ENCODE results near the gene NAV3.
"Not testable (repeated sequence)": the region's sequence is repeated elsewhere in the genome, so short reads cannot be mapped to it uniquely, and the experiment has no call there.

Gene NAV3

GRCh38 chr12:78081590-78082314 lies 251.1 kb downstream of the NAV3 start:
- no peak for DNase-seq

GRCh38 chr12:78085542-78086182 lies 255.0 kb downstream of the NAV3 start:
- no peak for DNase-seq

GRCh38 chr12:78086553-78087362 lies 256.1 kb downstream of the NAV3 start:
- DNase-seq, result no peak

- DNase-seq, result no peak
Observed at GRCh38 chr12:78087363-78087675, 256.6 kb downstream of the NAV3 start.

- DNase-seq, result no peak
Observed at GRCh38 chr12:78088391-78088832, 257.7 kb downstream of the NAV3 start.

GRCh38 chr12:78090266-78090665 lies 259.6 kb downstream of the NAV3 start:
- DNase-seq, result no peak

GRCh38 chr12:78095623-78096022 lies 264.9 kb downstream of the NAV3 start:
- no peak for DNase-seq

- DNase-seq, result no peak
Observed at GRCh38 chr12:78096909-78097597, 266.4 kb downstream of the NAV3 start.

GRCh38 chr12:78099806-78100205 lies 269.1 kb downstream of the NAV3 start:
- no peak for DNase-seq

- DNase-seq, result no peak
Observed at GRCh38 chr12:78101113-78101876, 270.6 kb downstream of the NAV3 start.

- no peak for DNase-seq
Observed at GRCh38 chr12:78101946-78102635, 271.4 kb downstream of the NAV3 start.

- DNase-seq, result not testable (repeated sequence)
Observed at GRCh38 chr12:78102801-78103200, 272.1 kb downstream of the NAV3 start.

GRCh38 chr12:78115889-78116288 lies 285.2 kb downstream of the NAV3 start:
- no peak for DNase-seq

GRCh38 chr12:78118036-78118435 lies 287.3 kb downstream of the NAV3 start:
- no peak for DNase-seq

GRCh38 chr12:78118486-78118885 lies 287.8 kb downstream of the NAV3 start:
- no peak for DNase-seq

GRCh38 chr12:78119351-78119918 lies 288.7 kb downstream of the NAV3 start:
- no peak for DNase-seq

GRCh38 chr12:78120306-78120705 lies 289.6 kb downstream of the NAV3 start:
- DNase-seq, result no peak

- no peak for DNase-seq
Observed at GRCh38 chr12:78120866-78121560, 290.3 kb downstream of the NAV3 start.

GRCh38 chr12:78121969-78122610 lies 291.4 kb downstream of the NAV3 start:
- DNase-seq, result no peak

GRCh38 chr12:78128211-78128610 lies 297.5 kb downstream of the NAV3 start:
- DNase-seq, result no peak
